GM19043 (cell line): Measurements from ENCODE around the gene KLHL2.
A peak's percentile ranks its signal among the peaks of the same experiment; 100 is the strongest.
"Not testable (repeated sequence)": the region's sequence is repeated elsewhere in the genome, so short reads cannot be mapped to it uniquely, and the experiment has no call there.

Source experiments
- ATAC-seq: cut with Tn5 transposase; IDR thresholded peaks from one replicate; pipeline ENCODE4 v1.9.1; 2021; ENCODE audit warnings: low read depth; ENCODE audit not compliant: unreplicated experiment

Gene KLHL2

GRCh38 chr4:165327211-165328100 lies 120.1 kb downstream of the KLHL2 start, which contains the start of gene MSMO1:
TSS of gene MSMO1 (plus strand) at chr4:165327669. CDS start at chr4:165333371, 5,702 bp downstream.
- ATAC-seq: peak; percentile 96

- no peak for ATAC-seq
Observed at GRCh38 chr4:165328101-165328425, 120.7 kb downstream of the KLHL2 start.

DNA sequence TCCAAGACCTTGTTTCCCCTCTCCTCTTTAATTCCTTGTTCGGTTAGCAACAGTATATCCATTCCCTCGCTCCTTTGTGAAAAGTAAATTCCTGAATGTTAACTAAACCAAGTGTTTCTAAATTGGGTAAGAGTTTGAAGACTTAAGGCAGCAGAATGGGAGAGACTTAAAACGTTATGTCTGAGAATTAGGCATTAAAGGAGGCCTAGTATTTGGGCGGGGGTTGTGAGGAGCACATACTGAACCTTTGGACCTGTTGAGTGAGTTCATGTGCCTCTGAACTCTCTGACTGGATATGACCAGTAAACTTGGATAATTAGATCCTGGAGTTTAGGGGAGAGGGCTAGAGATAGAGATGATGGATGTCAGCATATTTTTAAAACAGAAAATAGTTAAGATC lies 121.3 kb downstream of the KLHL2 start:
- no peak for ATAC-seq

- no peak for ATAC-seq
Observed at GRCh38 chr4:165330071-165330470, 122.7 kb downstream of the KLHL2 start.

DNA sequence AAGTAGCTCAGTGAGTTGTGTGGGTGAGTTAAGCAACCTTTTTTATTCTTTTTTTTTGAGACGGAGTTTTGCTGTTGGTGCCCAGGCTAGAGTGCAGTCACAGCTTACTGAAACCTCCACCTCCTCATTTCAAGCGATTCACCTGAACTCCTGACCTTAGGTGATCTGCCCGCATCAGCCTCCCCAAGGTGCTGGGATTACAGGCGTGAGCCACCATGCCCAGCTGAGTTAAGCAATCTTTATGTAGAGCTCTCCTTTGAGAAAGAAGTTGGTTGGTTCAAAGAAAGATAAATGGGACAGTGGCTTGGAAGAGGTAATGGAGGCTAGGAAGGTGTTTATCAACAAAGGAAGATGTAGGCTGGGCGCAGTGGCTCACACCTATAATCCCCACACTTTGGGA lies 123.3 kb downstream of the KLHL2 start:
- ATAC-seq: no peak

DNA sequence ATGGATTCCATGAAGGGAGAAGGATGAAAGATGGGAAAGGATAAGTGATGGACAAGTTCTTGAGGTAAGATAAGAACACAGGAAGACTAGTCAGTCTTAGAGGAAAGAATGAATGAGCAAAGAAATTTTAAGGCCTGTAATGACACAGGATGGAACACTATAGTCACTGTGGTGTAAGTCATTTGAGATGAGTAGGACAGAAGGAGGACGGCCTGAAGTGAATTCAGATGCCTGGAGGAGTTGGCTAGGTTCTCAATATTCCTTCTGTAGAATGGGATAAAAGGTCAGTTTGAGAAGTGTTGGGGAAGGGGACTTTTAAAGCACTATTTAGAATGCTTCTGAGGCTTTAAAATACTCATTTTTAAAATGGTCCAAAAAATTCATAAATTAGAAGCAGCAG lies 124.0 kb downstream of the KLHL2 start:
- ATAC-seq: no peak

DNA sequence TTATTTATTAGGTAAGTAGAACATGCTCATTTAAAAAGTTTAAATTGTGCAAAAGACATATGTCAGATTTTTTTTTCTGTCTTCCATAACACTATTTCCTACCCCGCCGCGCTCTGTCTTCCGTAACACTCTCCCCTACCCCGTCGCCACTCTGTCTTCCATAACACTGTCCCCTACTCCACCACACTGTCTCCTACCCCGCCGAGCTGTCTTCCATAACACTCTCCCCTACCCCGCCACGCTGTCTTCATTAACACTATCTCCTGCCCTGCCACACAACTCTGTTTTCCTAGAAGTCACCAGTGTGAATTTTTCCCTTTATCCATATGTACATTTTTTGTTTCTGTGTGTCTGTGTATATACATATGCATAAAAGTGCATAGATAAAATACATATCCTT lies 124.5 kb downstream of the KLHL2 start:
- no peak for ATAC-seq

GRCh38 chr4:165332502-165332901 lies 125.1 kb downstream of the KLHL2 start:
- no peak for ATAC-seq

DNA sequence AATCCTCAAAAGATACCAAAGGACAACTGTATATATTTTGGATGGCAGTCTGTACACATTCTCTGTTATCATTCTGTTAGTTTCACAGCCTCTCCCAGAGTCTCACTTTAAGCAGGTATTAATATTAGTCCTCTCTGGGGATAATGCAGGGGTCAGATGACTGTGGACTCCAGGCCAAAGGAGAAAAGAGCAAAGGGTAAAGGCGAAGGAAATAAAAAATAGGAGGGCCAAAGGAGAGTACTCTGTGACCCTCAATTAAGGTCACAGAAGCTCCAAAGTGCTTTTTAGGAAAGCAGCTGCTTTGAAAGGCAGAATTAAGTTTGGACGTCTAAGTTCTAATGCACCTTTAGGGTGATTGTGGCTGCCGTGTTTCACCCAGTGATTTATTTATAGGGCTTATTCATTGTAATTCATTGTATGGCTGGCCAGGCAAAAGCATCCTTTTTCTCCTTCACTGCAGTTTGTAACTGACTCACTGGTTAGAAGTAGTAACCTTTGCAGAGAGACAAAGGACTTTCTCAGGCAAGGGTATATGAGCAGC lies 127.9 kb downstream of the KLHL2 start:
- ATAC-seq: no peak

DNA sequence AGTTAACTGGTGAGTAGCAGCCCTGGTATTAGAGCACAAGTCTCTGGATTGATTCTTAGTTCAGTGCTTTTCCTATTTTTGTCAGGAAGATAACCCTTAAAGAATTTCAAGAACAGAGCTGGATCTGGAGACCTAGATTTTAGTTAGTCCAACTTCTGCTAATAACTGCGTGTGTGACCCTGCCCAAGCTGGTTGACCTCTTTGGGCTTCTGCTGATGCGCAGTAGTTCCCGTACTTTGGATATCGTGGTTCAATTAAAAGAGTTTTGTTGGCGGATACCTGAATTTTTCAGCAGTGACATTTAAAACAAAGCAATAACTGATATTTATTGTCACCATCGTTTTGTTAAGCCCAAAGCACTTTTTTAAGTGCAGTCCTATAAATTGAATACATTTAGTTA lies 129.4 kb downstream of the KLHL2 start:
- ATAC-seq: no peak

DNA sequence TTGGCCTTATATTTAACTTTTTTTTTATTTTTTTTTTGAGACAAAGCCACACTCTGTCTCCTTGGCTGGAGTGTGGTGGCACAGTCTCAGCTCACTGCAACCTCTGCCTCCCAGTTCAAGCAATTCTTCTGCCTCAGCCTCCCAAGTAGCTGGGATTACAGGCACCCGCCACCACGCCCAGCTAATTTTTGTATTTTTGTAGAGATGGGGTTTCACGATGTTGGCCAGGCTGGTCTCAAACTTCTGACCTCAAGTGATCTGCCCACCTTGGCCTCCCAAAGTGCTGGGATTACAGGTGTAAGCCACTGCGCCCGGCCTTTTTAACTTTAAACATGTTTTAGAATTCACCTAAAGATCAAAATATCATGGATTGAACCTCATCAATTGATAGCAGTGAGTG lies 135.0 kb downstream of the KLHL2 start:
- not testable (repeated sequence) for ATAC-seq

DNA sequence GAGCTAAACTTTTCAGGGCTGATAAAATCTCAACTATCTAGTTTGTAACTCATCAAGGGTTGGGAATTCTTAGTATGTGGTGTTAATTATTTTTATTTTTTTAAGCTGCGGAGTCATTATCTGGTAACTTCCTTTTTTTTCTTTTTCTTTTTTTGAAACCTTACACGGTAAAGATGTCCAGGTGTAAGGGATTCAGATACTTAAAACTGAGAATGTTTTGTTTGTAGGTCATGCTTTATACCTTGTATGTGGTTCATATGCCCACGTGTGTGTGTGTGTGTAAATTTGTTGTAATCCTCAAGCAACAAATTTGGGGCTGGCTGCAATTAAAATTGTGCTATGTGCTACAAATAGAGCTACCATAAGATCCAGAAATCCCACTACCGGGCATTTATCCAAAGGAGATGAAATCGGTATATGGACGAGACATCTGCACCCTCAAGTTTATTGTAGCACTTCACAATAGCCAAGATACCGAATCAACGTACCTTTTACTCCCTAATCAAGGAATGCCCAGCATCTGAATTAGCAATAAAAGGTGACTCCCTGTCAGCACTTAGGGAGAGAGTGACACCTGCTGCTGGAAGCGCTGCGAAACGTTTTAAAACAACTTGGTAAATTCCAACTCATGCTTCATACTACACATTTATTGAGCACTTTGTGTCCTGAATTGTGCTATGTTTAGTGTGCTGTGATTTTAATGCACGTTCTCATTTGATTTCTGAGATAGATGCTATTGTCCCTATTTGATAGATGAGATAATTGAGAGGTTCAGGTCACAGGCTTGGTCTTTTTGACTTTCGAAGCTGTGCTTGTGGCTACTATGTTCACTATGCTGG lies 136.2 kb downstream of the KLHL2 start:
- ATAC-seq: no peak

DNA sequence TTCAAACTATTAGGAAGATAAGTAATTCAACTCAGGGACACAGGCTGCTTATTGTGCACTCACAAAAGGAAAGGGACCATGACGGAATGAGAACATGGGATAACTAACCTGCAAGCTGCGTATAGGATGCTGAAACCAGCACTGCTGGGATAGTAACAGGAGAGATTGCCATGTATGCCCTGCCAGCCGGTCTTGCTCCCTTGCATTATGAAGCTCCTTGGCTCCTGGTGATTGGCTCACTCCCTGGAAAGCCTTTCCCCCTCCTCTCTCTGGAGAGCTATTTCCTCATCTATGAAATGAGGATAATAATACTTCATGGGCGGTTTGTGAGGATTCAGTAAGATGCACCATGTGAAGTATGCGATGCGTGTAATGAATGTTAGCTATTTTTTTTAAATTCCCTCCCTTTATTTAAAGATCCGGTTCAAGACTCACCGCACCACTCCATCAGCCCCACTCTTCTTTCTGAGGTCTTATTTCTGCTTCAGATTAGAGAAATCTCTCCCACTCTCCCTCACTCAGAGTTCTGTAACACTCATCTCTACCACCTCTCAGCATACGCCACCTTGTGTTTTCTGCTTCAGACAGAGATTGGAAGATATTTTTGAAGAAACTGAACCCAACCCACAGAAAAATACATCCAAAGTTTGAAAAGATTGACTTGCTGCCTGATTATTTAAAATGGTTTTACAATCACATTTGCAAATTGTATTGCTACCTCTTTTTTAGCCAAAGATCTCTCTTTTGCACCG lies 138.5 kb downstream of the KLHL2 start:
- ATAC-seq: no peak

- no peak for ATAC-seq
Observed at GRCh38 chr4:165347647-165348569, 140.5 kb downstream of the KLHL2 start.

- no peak for ATAC-seq
Observed at GRCh38 chr4:165351359-165352130, 144.2 kb downstream of the KLHL2 start.

DNA sequence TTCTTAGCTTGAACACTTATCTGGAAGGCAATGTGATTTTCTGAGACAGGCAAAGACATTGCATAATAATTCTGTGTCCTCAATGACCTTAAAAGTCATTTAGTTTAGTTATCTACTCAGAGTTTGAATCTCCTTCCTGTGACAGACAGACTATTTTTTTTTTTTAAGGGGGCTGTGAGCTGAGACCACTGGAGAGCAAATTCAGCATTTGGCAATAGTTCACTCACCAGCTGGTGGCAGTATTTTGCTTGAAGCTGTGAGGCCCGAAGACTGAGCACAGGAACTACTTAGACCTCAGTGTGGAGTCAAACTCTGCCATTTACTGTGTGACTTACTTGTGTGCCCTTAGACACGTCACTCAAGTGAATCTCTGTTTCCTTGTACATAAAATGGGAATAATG lies 148.5 kb downstream of the KLHL2 start:
- ATAC-seq: peak; percentile 61

DNA sequence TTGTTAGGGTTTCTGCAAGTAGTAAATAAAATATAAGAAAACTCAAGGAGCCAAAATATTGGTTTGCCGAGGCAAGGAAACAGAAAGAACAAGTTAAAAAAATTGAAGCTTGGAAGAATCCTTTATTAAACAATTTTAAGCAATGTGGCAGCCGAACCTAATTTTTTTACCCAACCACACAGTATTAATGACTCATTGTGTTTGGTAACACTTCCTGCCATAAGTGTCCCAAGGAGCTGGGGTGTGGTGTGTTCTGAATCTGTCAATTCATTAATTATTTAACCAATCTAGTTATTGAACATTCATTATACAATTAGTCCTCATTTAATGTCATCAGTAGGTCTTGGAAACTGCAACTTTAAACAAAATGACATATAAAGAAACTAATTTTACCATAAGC lies 152.1 kb downstream of the KLHL2 start:
- ATAC-seq: no peak

DNA sequence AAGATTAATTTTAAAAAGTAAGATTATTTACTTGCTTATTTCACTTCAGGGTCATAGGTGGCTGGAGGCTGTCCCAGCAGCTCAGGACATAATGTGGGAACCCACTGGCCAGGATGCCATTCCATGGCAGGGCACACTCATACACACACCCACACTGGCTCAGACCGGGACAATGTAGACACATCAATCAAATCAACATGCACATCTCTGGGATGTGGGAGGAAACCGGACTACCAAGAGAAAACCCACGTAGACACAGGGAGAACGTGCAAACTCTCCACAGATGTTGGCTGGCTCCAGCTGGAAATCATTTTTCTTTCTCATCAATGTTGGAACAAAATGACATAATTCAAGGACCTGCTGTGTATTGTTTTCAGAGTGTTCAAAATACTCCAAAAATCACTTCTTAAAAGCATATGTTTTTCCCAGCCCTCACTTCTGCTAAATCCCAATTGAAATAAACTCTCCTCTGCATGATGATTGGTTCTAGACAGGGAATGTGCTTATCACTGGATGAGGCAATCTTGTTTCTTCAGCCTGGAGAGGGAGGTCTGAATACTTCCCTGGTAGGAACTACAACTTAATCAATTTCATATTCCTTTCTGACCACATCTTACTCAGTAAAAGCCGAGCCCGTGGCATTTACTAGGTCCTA lies 152.8 kb downstream of the KLHL2 start:
- no peak for ATAC-seq
